H1 (cell line): ENCODE results near the gene SPOCK1. TPM values are rescaled to one million over a fixed set of nuclear protein-coding genes. Genes with fewer than 3 reads are reported as not detected.

ENCODE experiments used
- CTCF ChIA-PET: fragments of 300-600 bp; sonication (Branson Sonifier 250); formaldehyde crosslinking; loops from one replicate; lab custom pipeline; 2021; ENCODE audit not compliant: partially characterized antibody; lab: Charles Lee
- POLR2A ChIA-PET: fragments of 300-600 bp; sonication (Branson Sonifier 250); formaldehyde crosslinking; loops from one replicate; lab custom pipeline; 2021; ENCODE audit warnings: inconsistent platforms; ENCODE audit not compliant: partially characterized antibody; lab: Charles Lee
- DNase-seq, 2 experiments: peaks; one replicate each; pipeline versions ENCODE4 v3.0.0 to v3.0.0-alpha.2; 2010 to 2022; ENCODE audit warnings: low spot score in 2 of 2, low read depth in 1 of 2, mixed read lengths in 1 of 2
- FAIRE-seq: peaks from 2 replicates; lab custom pipeline; 2011; peaks lifted over from hg19 to GRCh38; lab: Jason Lieb, UNC
- H2AFZ ChIP-seq: 2 replicates; pipeline ENCODE4 v1.8.1; 2012; ENCODE audit warnings: low read length, inconsistent platforms
- H2AK5ac ChIP-seq: 2 replicates; pipeline ENCODE4 v1.6.1; 2013; ENCODE audit warnings: low read depth, low read length
- H2BK120ac ChIP-seq: replicated peaks from 2 replicates; pipeline ENCODE3; 2013; ENCODE audit warnings: low read depth, low read length, inconsistent platforms
- H2BK12ac ChIP-seq: 2 replicates; pipeline ENCODE4 v1.6.1; 2013; ENCODE audit warnings: low read depth, low read length
- H2BK15ac ChIP-seq: 2 replicates; pipeline ENCODE4 v1.6.1; 2013; ENCODE audit warnings: low read length
- H2BK20ac ChIP-seq: 2 replicates; pipeline ENCODE4 v1.6.1; 2013; ENCODE audit warnings: low read length
- H2BK5ac ChIP-seq: 2 replicates; pipeline ENCODE4 v1.6.1; 2013; ENCODE audit warnings: low read depth, low read length
- H3K14ac ChIP-seq: 2 replicates; pipeline ENCODE4 v1.6.1; 2013; ENCODE audit warnings: inconsistent platforms; ENCODE audit not compliant: insufficient read length
- H3K18ac ChIP-seq: 2 replicates; pipeline ENCODE4 v1.6.1; 2013; ENCODE audit warnings: low read length; ENCODE audit errors: extremely low read depth
- H3K23ac ChIP-seq: 2 replicates; pipeline ENCODE4 v1.6.1; 2013; ENCODE audit warnings: inconsistent platforms; ENCODE audit not compliant: insufficient read length
- H3K23me2 ChIP-seq: 2 replicates; pipeline ENCODE4 v1.6.1; 2013; ENCODE audit warnings: low read depth, low read length
- H3K27ac ChIP-seq: 2 replicates; pipeline ENCODE4 v1.6.1; 2011; ENCODE audit warnings: low read depth, low read length, inconsistent platforms
- H3K27me3 ChIP-seq, 4 experiments: replicated peaks in 1 of 4; 1 replicate in 1 of 4; 2 replicates in 3 of 4; pipeline versions ENCODE4 v1.6.1 to v1.8.1; 2011 to 2013; ENCODE audit warnings: low read length in 3 of 4, mild to moderate bottlenecking in 3 of 4, inconsistent platforms in 2 of 4, mixed read lengths in 2 of 4, moderate library complexity in 1 of 4; ENCODE audit not compliant: control insufficient read depth in 3 of 4, insufficient read depth in 3 of 4; ENCODE audit errors: extremely low read depth in 1 of 4
- H3K36me3 ChIP-seq, 4 experiments: 2 replicates each; pipeline versions ENCODE4 v1.6.1 to v1.8.1; 2011 to 2013; ENCODE audit warnings: mild to moderate bottlenecking in 4 of 4, low read length in 3 of 4, moderate library complexity in 2 of 4, control low read depth in 1 of 4, inconsistent platforms in 1 of 4; ENCODE audit not compliant: insufficient read depth in 4 of 4, control insufficient read depth in 2 of 4
- H3K4ac ChIP-seq: replicated peaks from 2 replicates; pipeline ENCODE3; 2013; ENCODE audit warnings: low read length, low read depth, mixed read lengths, inconsistent platforms; ENCODE audit not compliant: insufficient read length
- H3K4me1 ChIP-seq, 4 experiments: replicated peaks in 1 of 4; 1 replicate in 1 of 4; 2 replicates in 3 of 4; pipeline versions ENCODE4 v1.6.1 to v1.8.1; 2011 to 2013; ENCODE audit warnings: low read length in 3 of 4, inconsistent platforms in 2 of 4, mixed read lengths in 1 of 4; ENCODE audit not compliant: insufficient read depth in 4 of 4, control insufficient read depth in 3 of 4
- H3K4me2 ChIP-seq, 2 experiments: 2 replicates each; pipeline versions ENCODE4 v1.6.1 to v1.8.1; 2011 to 2013; ENCODE audit warnings: low read depth in 2 of 2, low read length in 2 of 2, control low read depth in 1 of 2, inconsistent platforms in 1 of 2, mild to moderate bottlenecking in 1 of 2; ENCODE audit not compliant: insufficient read depth in 1 of 2
- H3K4me3 ChIP-seq, 4 experiments: fragments of 200-600, 300-600 bp in 1 of 4; sonication (generic), shearing (Covaris generic), sonication (Bioruptor Twin) in 1 of 4; 2 replicates each; pipeline versions ENCODE4 v1.5.1 to v1.8.1; 2011 to 2016; ENCODE audit warnings: low read length in 4 of 4, low read depth in 3 of 4, control low read depth in 2 of 4, inconsistent platforms in 2 of 4, mild to moderate bottlenecking in 2 of 4, mixed read lengths in 1 of 4, moderate library complexity in 1 of 4; ENCODE audit not compliant: insufficient read depth in 2 of 4; ENCODE audit errors: extremely low read depth in 1 of 4
- H3K56ac ChIP-seq: replicated peaks from 2 replicates; pipeline ENCODE3; 2013; ENCODE audit warnings: low read depth, mild to moderate bottlenecking, mixed read lengths, low read length, inconsistent platforms; ENCODE audit not compliant: insufficient read length
- H3K79me1 ChIP-seq: 2 replicates; pipeline ENCODE4 v1.6.1; 2013; ENCODE audit warnings: low read depth, low read length, control low read depth
- H3K79me2 ChIP-seq, 2 experiments: 2 replicates each; pipeline versions ENCODE4 v1.6.1 to v1.8.1; 2012 to 2013; ENCODE audit warnings: low read length in 2 of 2, mild to moderate bottlenecking in 2 of 2, inconsistent platforms in 1 of 2; ENCODE audit not compliant: insufficient read depth in 2 of 2, control insufficient read depth in 1 of 2
- H3K9ac ChIP-seq, 4 experiments: replicated peaks in 1 of 4; 1 replicate in 1 of 4; 2 replicates in 3 of 4; pipeline versions ENCODE4 v1.6.1 to v1.8.1; 2011 to 2013; ENCODE audit warnings: low read depth in 3 of 4, low read length in 3 of 4, control low read depth in 2 of 4, mild to moderate bottlenecking in 2 of 4, moderate library complexity in 2 of 4, inconsistent platforms in 1 of 4; ENCODE audit errors: extremely low read depth in 1 of 4
- H3K9me3 ChIP-seq, 2 experiments: 2 replicates each; pipeline versions ENCODE4 v1.6.1 to v1.8.1; 2012 to 2013; ENCODE audit warnings: mild to moderate bottlenecking in 2 of 2, moderate library complexity in 2 of 2, control low read depth in 1 of 2, inconsistent platforms in 1 of 2, low read depth in 1 of 2, low read length in 1 of 2, mixed read lengths in 1 of 2; ENCODE audit not compliant: insufficient read depth in 2 of 2
- H4K20me1 ChIP-seq, 2 experiments: replicated peaks in 1 of 2; 2 replicates each; pipeline versions ENCODE3 to v1.8.1; 2011 to 2013; ENCODE audit warnings: inconsistent platforms in 2 of 2, low read length in 2 of 2, mild to moderate bottlenecking in 1 of 2; ENCODE audit not compliant: insufficient read depth in 2 of 2, control insufficient read depth in 1 of 2
- H4K5ac ChIP-seq: 2 replicates; pipeline ENCODE4 v1.6.1; 2013; ENCODE audit warnings: low read length, low read depth, mixed read lengths, inconsistent platforms; ENCODE audit not compliant: insufficient read length
- H4K8ac ChIP-seq: 2 replicates; pipeline ENCODE4 v1.8.0; 2013; ENCODE audit warnings: mild to moderate bottlenecking, moderate library complexity, low read length, inconsistent platforms; ENCODE audit not compliant: insufficient read depth; ENCODE audit errors: extremely low read depth
- H4K91ac ChIP-seq: replicated peaks from 2 replicates; pipeline ENCODE3; 2013; ENCODE audit warnings: low read length, mixed read lengths, inconsistent platforms; ENCODE audit not compliant: insufficient read length
- CHD1 ChIP-seq: IDR thresholded peaks from 2 replicates; pipeline ENCODE4 v1.6.1; 2012; ENCODE audit warnings: low read depth, low read length, improper control_type of control experiment
- CREB1 ChIP-seq: IDR thresholded peaks from 2 replicates; pipeline ENCODE4 v1.6.1; 2012; ENCODE audit warnings: inconsistent platforms
- EZH2 ChIP-seq: fragments of 200-600 bp; sonication (generic); IDR thresholded peaks from 2 replicates; pipeline ENCODE4 v1.7.1; 2012; ENCODE audit warnings: low read depth, mild to moderate bottlenecking, moderate library complexity, low read length, inconsistent platforms; ENCODE audit not compliant: severe bottlenecking
- GABPA ChIP-seq: IDR thresholded peaks from 2 replicates; pipeline ENCODE4 v1.6.1; 2011; ENCODE audit warnings: mild to moderate bottlenecking, low read length, moderate library complexity, borderline replicate concordance; ENCODE audit not compliant: insufficient read depth
- GTF2F1 ChIP-seq: IDR thresholded peaks from 2 replicates; pipeline ENCODE4 v1.6.1; 2012; ENCODE audit warnings: low read depth, low read length, improper control_type of control experiment, borderline replicate concordance
- SAP30 ChIP-seq: fragments of 300-600 bp; sonication (generic); IDR thresholded peaks from 2 replicates; pipeline ENCODE4 v1.7.1; 2012; ENCODE audit warnings: low read length, moderate library complexity, mild to moderate bottlenecking, inconsistent platforms; ENCODE audit not compliant: insufficient read depth, insufficient replicate concordance
- TAF1 ChIP-seq: IDR thresholded peaks from 2 replicates; pipeline ENCODE4 v1.6.1; 2011; ENCODE audit warnings: mild to moderate bottlenecking, low read depth, low read length
- WGBS, 2 experiments: shearing (Covaris generic) in 1 of 2; methylation state at CpG; one replicate each; pipeline versions ENCODE4 v1.1.6 to v1.1.7; 2013 to 2015; ENCODE audit warnings: low lambda C conversion rate in 2 of 2, mixed read lengths in 2 of 2, inconsistent platforms in 1 of 2, low coverage in 1 of 2, missing lambda C conversion rate in 1 of 2; ENCODE audit not compliant: insufficient replicate concordance in 2 of 2, insufficient coverage in 1 of 2, insufficient read length in 1 of 2; ENCODE audit errors: extremely low coverage in 1 of 2, missing lambda C conversion rate in 1 of 2; 5-methylcytosine and 5-hydroxymethylcytosine counted together
- polyA plus RNA-seq, 7 experiments: library from polyadenylated mRNA; depleted of rRNA in 3 of 7; stranded (reverse) in 5 of 7; unstranded in 2 of 7; fragments of >200 nt in 5 of 7; fragments of 200-250 nt in 2 of 7; gene quantifications; 1 replicate in 5 of 7; 2 replicates in 1 of 7; 4 replicates in 1 of 7; pipeline versions ENCODE4 v1.2.1 to v1.2.3, GENCODE V29; 2011 to 2013; ENCODE audit warnings: missing spikeins in 2 of 7, mixed read lengths in 2 of 7
- total RNA-seq: library from RNA; stranded (reverse); fragmentation: NEBNext Ultra II Directional; extraction: Animal tissue kit (Norgen Biotek cat#: 25700); gene quantifications from 2 replicates; pipeline ENCODE4 v1.2.1, GENCODE V29; 2021

Gene SPOCK1
- total and polyA plus RNA-seq, 2 of the 8 experiments (the other 6 are each of a cell fraction or from before 2014, with no cell fraction given) = 6.9 to 18.1 TPM

- no peak overlapping the region for H3K4ac ChIP-seq
- H3K79me2 ChIP-seq = no peaks in the 10 kb centered on the region
- H3K27ac ChIP-seq = no peak overlapping the region
- no peaks in the 10 kb centered on the region for H3K9me3 ChIP-seq
- no peak overlapping the region for H3K4me3 ChIP-seq
- H2AK5ac ChIP-seq = no peak overlapping the region
- TF ChIP-seq GABPA (no peak), EZH2 (no peak), TAF1 (no peak), CREB1 (no peak), SAP30 (no peak), GTF2F1 (no peak), CHD1 (no peak)
- H3K56ac ChIP-seq = no peak overlapping the region
- no peak overlapping the region for H4K91ac ChIP-seq
- no peak overlapping the region for H3K23ac ChIP-seq
- H2BK5ac ChIP-seq = no peak overlapping the region
- ChIA-PET CTCF (interaction anchor here (0.5 to 7.0 kb wide), 4 partner anchors 20 to 808 kb away, joined by 3 to 33 read pairs (median 6); no protein-coding TSS in a partner anchor), POLR2A (no interaction called here)
- no peak overlapping the region for H2BK120ac ChIP-seq
- no peak overlapping the region for H2BK15ac ChIP-seq
- H3K79me1 ChIP-seq = no peaks in the 10 kb centered on the region
- no peaks in the 10 kb centered on the region for H3K27me3 ChIP-seq
- H4K20me1 ChIP-seq = no peaks in the 10 kb centered on the region
- no peak overlapping the region for H2AFZ ChIP-seq
- no peak overlapping the region for H4K5ac ChIP-seq
- WGBS, 2 experiments = 90% methylated on average over 4 of the region's 4 CpGs; no CpG with 5 or more reads in 1 of the 2 experiments
- DNase-seq (no peak), FAIRE-seq (no peak)
- H3K4me2 ChIP-seq = no peak overlapping the region
- peaks cover 0 to 5% (median 2%) of the 10 kb centered on the region in 4 experiments; a peak in 2 of 7 replicates for H3K4me1 ChIP-seq
- H2BK12ac ChIP-seq = no peak overlapping the region
- no peak overlapping the region for H3K14ac ChIP-seq
- no peaks in the 10 kb centered on the region for H3K23me2 ChIP-seq
- no peak overlapping the region for H2BK20ac ChIP-seq
- H4K8ac ChIP-seq = no peak overlapping the region
- H3K9ac ChIP-seq = no peak overlapping the region
- no peak overlapping the region for H3K18ac ChIP-seq
- H3K36me3 ChIP-seq = no peaks in the 10 kb centered on the region
These were observed 173.4 kb downstream of the SPOCK1 start for GRCh38 chr5:137325721-137326120.
